GM21360 (cell line): ENCODE results near the gene SIRT7.

Source experiments
- ATAC-seq: cut with Tn5 transposase; IDR thresholded peaks from one replicate; pipeline ENCODE4 v1.9.1; 2021; ENCODE audit warnings: mild to moderate bottlenecking, moderate library complexity; ENCODE audit not compliant: unreplicated experiment

The SIRT7 gene

GRCh38 chr17:81866440-81867169 is 51.4 kb downstream of the SIRT7 start:
- no peak for ATAC-seq

- no peak for ATAC-seq
Measured at GRCh38 chr17:81865733-81866439, 52.1 kb downstream of the SIRT7 start.

- no peak for ATAC-seq
Measured at GRCh38 chr17:81865358-81865732, 52.6 kb downstream of the SIRT7 start.

- no peak for ATAC-seq
Measured at GRCh38 chr17:81863833-81864768, 53.9 kb downstream of the SIRT7 start.

DNA sequence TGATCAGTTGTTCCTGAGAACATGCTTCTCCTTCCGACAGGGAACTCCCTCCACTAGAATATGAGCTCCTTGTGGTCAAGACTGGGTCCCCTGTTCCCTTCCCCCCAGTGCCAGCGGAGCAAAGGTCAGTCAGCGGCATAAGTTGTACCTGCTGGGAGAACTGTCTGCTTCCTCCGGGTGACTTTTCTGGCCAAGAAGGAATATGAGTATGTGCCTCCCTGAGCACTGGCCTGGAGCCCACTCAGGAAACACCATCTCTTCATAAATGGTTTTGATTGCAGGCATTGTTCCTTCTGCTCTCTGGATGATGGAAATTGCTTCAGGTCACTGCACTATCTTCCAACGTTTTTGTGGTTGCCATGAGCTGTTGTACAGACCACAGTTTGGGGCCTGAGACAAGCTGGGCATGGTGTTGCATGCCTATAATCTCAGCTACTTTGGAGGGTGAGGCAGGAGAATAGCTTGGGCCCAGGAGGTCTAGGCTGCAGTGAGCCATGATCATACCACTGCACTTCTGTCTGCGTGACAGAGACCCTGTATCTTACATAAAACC is 54.8 kb downstream of the SIRT7 start:
- ATAC-seq: no peak
